HepG2 (cell line): Measurements from ENCODE around the gene TCAIM. TPM values are rescaled to one million over a fixed set of nuclear protein-coding genes. Genes with fewer than 3 reads are reported as not detected.

Experiments
- ADNP ChIP-seq: sonication (generic); formaldehyde crosslinking; IDR thresholded peaks from 2 replicates; pipeline ENCODE4 v1.4.0; 2020; ENCODE audit warnings: missing genetic modification reagents
- PLRG1 ChIP-seq: fragments of 450-650 bp; conservative IDR thresholded peaks from 2 replicates; pipeline ENCODE4 v1.6.1; 2016
- RFXAP ChIP-seq: sonication (generic); formaldehyde crosslinking; IDR thresholded peaks from 2 replicates; pipeline ENCODE4 v1.4.0; 2020; ENCODE audit warnings: missing genetic modification reagents, borderline replicate concordance
- TBX2 ChIP-seq: sonication (generic); formaldehyde crosslinking; IDR thresholded peaks from 2 replicates; pipeline ENCODE4 v1.5.0; 2020; ENCODE audit warnings: missing genetic modification reagents, mild to moderate bottlenecking, borderline replicate concordance
- XBP1 ChIP-seq: sonication (generic); formaldehyde crosslinking; IDR thresholded peaks from 2 replicates; pipeline ENCODE4 v1.5.0; 2020; ENCODE audit warnings: missing genetic modification reagents
- ZBTB8A ChIP-seq: sonication (generic); formaldehyde crosslinking; IDR thresholded peaks from 2 replicates; pipeline ENCODE4 v1.4.0; 2020; ENCODE audit warnings: mild to moderate bottlenecking, low read depth, missing genetic modification reagents, borderline replicate concordance
- ZKSCAN1 ChIP-seq: fragments of 150-350 bp; IDR thresholded peaks from 2 replicates; pipeline ENCODE4 v1.6.1; 2014; ENCODE audit warnings: low read length
- ZNF101 ChIP-seq: sonication (generic); formaldehyde crosslinking; IDR thresholded peaks from 2 replicates; pipeline ENCODE4 v1.4.0; 2020; ENCODE audit warnings: mild to moderate bottlenecking, low read depth, missing genetic modification reagents, borderline replicate concordance
- ZNF44 ChIP-seq: sonication (generic); formaldehyde crosslinking; IDR thresholded peaks from 2 replicates; pipeline ENCODE4 v1.5.1; 2020; ENCODE audit warnings: mild to moderate bottlenecking, missing genetic modification reagents
- polyA plus RNA-seq, 8 experiments: library from polyadenylated mRNA; depleted of rRNA in 3 of 8; stranded (reverse) in 7 of 8; unstranded in 1 of 8; fragments of >200 nt; fragmentation: Illumina TruSeq in 4 of 8; extraction: Trizol in 4 of 8; gene quantifications; 2 replicates each; pipeline versions ENCODE4 v1.2.1 to v1.2.3, GENCODE V29; 2011 to 2016; ENCODE audit warnings: low read depth in 4 of 8, missing spikeins in 1 of 8, mixed read lengths in 1 of 8; ENCODE audit not compliant: insufficient read depth in 1 of 8
- total RNA-seq, 5 experiments: library from RNA; depleted of rRNA; stranded (reverse); fragments of >200 nt; fragmentation: Illumina TruSeq; extraction: Trizol; gene quantifications; 2 replicates each; pipeline ENCODE4 v1.2.3, GENCODE V29; 2016; ENCODE audit warnings: low read depth in 1 of 5
- TF ChIP-seq, protein P1 (sequence below): sonication (generic); formaldehyde crosslinking; conservative IDR thresholded peaks from 2 replicates; pipeline ENCODE4 v1.4.0; 2020; ENCODE audit warnings: missing genetic modification reagents
- TF ChIP-seq, protein P2 (sequence below): IDR thresholded peaks from 2 replicates; pipeline ENCODE4 v1.6.1; 2016; ENCODE audit warnings: missing compliant biosample characterization, missing genetic modification reagents, borderline replicate concordance
- TF ChIP-seq, protein P3 (sequence below): sonication (generic); formaldehyde crosslinking; IDR thresholded peaks from 2 replicates; pipeline ENCODE4 v1.8.1; 2023; ENCODE audit warnings: mild to moderate bottlenecking, inconsistent platforms, moderate library complexity, missing genetic modification reagents, borderline replicate concordance
- TF ChIP-seq, protein P4 (sequence below): sonication (generic); formaldehyde crosslinking; IDR thresholded peaks from 2 replicates; pipeline ENCODE4 v1.4.0; 2020; ENCODE audit warnings: missing genetic modification reagents
- TF ChIP-seq, protein P5 (sequence below): sonication (generic); formaldehyde crosslinking; IDR thresholded peaks from 2 replicates; pipeline ENCODE4 v1.9.0; 2021; ENCODE audit warnings: missing genetic modification reagents, borderline replicate concordance
- TF ChIP-seq, protein P6 (sequence below): sonication (generic); formaldehyde crosslinking; IDR thresholded peaks from 2 replicates; pipeline ENCODE4 v1.4.0; 2020; ENCODE audit warnings: missing genetic modification reagents

The TCAIM gene
- total and polyA plus RNA-seq, 2 of the 13 experiments (the other 11 are each of a cell fraction or from before 2014, with no cell fraction given) = 16.9 to 22.6 TPM

DNA sequence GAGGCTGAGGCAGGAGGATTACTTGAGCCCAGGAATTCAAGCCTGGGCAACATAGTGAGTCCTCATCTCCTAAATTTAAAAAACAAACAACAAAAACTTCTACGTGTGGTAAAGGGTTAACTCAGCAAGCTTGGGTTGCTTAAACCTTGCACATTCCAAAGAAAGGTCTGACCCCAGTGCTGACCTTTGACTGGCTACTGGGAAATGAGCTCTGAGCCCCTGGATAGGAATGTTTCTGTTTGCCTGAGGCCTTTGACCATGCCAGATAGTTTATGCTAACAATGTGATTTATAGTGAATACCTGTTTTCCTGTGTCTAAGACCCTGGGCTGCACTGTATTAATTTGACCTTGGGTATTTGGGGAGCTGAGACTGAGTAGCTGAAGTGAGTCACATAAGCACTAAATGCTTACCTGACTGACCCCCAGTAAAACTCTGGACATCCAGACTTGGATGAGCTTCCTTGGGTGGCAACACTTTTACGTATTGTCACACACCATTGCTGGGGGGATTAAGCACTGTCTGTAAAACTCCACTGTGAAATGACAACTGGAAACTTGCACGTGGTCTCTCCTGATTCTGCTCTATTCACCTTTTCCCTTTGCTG is 20.7 kb downstream of the TCAIM start (continued):
- TF ChIP-seq, protein P1, sequence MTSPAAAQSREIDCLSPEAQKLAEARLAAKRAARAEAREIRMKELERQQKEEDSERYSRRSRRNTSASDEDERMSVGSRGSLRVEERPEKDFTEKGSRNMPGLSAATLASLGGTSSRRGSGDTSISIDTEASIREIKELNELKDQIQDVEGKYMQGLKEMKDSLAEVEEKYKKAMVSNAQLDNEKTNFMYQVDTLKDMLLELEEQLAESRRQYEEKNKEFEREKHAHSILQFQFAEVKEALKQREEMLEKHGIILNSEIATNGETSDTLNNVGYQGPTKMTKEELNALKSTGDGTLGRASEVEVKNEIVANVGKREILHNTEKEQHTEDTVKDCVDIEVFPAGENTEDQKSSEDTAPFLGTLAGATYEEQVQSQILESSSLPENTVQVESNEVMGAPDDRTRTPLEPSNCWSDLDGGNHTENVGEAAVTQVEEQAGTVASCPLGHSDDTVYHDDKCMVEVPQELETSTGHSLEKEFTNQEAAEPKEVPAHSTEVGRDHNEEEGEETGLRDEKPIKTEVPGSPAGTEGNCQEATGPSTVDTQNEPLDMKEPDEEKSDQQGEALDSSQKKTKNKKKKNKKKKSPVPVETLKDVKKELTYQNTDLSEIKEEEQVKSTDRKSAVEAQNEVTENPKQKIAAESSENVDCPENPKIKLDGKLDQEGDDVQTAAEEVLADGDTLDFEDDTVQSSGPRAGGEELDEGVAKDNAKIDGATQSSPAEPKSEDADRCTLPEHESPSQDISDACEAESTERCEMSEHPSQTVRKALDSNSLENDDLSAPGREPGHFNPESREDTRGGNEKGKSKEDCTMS = no peak
- TF ChIP-seq, protein P2, sequence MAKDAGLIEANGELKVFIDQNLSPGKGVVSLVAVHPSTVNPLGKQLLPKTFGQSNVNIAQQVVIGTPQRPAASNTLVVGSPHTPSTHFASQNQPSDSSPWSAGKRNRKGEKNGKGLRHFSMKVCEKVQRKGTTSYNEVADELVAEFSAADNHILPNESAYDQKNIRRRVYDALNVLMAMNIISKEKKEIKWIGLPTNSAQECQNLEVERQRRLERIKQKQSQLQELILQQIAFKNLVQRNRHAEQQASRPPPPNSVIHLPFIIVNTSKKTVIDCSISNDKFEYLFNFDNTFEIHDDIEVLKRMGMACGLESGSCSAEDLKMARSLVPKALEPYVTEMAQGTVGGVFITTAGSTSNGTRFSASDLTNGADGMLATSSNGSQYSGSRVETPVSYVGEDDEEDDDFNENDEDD = no peak
- no peak for TF ChIP-seq PLRG1
- peak; percentile 95 for TF ChIP-seq TBX2 (CRISPR knock-in tag)
- peak; percentile 59; the same call in 1 of the 2 replicates for TF ChIP-seq ZKSCAN1
- TF ChIP-seq ZBTB8A (CRISPR knock-in tag) = no peak
- TF ChIP-seq, protein P3, sequence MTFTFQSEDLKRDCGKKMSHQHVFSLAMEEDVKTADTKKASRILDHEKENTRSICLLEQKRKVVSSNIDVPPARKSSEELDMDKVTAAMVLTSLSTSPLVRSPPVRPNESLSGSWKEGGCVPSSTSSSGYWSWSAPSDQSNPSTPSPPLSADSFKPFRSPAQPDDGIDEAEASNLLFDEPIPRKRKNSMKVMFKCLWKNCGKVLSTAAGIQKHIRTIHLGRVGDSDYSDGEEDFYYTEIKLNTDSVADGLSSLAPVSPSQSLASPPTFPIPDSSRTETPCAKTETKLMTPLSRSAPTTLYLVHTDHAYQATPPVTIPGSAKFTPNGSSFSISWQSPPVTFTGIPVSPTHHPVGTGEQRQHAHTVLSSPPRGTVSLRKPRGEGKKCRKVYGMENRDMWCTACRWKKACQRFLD = no peak
- no peak for TF ChIP-seq ZNF101 (CRISPR knock-in tag)
- no peak for TF ChIP-seq ZNF44 (CRISPR knock-in tag)
- no peak for TF ChIP-seq RFXAP (CRISPR knock-in tag)
- TF ChIP-seq, protein P4, sequence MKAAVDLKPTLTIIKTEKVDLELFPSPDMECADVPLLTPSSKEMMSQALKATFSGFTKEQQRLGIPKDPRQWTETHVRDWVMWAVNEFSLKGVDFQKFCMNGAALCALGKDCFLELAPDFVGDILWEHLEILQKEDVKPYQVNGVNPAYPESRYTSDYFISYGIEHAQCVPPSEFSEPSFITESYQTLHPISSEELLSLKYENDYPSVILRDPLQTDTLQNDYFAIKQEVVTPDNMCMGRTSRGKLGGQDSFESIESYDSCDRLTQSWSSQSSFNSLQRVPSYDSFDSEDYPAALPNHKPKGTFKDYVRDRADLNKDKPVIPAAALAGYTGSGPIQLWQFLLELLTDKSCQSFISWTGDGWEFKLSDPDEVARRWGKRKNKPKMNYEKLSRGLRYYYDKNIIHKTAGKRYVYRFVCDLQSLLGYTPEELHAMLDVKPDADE (CRISPR knock-in tag) = no peak
- no peak for TF ChIP-seq ADNP
- no peak for TF ChIP-seq XBP1 (CRISPR knock-in tag)
- TF ChIP-seq, protein P5, sequence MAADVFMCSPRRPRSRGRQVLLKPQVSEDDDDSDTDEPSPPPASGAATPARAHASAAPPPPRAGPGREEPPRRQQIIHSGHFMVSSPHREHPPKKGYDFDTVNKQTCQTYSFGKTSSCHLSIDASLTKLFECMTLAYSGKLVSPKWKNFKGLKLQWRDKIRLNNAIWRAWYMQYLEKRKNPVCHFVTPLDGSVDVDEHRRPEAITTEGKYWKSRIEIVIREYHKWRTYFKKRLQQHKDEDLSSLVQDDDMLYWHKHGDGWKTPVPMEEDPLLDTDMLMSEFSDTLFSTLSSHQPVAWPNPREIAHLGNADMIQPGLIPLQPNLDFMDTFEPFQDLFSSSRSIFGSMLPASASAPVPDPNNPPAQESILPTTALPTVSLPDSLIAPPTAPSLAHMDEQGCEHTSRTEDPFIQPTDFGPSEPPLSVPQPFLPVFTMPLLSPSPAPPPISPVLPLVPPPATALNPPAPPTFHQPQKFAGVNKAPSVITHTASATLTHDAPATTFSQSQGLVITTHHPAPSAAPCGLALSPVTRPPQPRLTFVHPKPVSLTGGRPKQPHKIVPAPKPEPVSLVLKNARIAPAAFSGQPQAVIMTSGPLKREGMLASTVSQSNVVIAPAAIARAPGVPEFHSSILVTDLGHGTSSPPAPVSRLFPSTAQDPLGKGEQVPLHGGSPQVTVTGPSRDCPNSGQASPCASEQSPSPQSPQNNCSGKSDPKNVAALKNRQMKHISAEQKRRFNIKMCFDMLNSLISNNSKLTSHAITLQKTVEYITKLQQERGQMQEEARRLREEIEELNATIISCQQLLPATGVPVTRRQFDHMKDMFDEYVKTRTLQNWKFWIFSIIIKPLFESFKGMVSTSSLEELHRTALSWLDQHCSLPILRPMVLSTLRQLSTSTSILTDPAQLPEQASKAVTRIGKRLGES (CRISPR knock-in tag) = no peak
- TF ChIP-seq, protein P6, sequence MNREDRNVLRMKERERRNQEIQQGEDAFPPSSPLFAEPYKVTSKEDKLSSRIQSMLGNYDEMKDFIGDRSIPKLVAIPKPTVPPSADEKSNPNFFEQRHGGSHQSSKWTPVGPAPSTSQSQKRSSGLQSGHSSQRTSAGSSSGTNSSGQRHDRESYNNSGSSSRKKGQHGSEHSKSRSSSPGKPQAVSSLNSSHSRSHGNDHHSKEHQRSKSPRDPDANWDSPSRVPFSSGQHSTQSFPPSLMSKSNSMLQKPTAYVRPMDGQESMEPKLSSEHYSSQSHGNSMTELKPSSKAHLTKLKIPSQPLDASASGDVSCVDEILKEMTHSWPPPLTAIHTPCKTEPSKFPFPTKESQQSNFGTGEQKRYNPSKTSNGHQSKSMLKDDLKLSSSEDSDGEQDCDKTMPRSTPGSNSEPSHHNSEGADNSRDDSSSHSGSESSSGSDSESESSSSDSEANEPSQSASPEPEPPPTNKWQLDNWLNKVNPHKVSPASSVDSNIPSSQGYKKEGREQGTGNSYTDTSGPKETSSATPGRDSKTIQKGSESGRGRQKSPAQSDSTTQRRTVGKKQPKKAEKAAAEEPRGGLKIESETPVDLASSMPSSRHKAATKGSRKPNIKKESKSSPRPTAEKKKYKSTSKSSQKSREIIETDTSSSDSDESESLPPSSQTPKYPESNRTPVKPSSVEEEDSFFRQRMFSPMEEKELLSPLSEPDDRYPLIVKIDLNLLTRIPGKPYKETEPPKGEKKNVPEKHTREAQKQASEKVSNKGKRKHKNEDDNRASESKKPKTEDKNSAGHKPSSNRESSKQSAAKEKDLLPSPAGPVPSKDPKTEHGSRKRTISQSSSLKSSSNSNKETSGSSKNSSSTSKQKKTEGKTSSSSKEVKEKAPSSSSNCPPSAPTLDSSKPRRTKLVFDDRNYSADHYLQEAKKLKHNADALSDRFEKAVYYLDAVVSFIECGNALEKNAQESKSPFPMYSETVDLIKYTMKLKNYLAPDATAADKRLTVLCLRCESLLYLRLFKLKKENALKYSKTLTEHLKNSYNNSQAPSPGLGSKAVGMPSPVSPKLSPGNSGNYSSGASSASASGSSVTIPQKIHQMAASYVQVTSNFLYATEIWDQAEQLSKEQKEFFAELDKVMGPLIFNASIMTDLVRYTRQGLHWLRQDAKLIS (CRISPR knock-in tag) = no peak
